Measurements from ENCODE around the gene TPRA1. TPM values are rescaled to one million over a fixed set of nuclear protein-coding genes. Genes with fewer than 3 reads are reported as not detected.

TPRA1 gene
- total RNA-seq, 1 donor: 40.6 TPM

GRCh38 chr3:127632035-127632820 is 41.7 kb upstream of the TPRA1 start:
- TF ChIP-seq CTCF (IDR thresholded peaks at IDR 0.05; ENCODE audit: insufficient read depth, low read depth, low read length): no peak
- no peak overlapping the region for H3K4me3 ChIP-seq (ENCODE audit: low read depth, low read length)
- DNase-seq (ENCODE audit: low read depth): no peak

- DNase-seq (ENCODE audit: low read depth): no peak
- no peak overlapping the region for H3K4me3 ChIP-seq (ENCODE audit: low read depth, low read length)
- TF ChIP-seq CTCF (IDR thresholded peaks at IDR 0.05; ENCODE audit: insufficient read depth, low read depth, low read length): no peak
Observed at GRCh38 chr3:127630811-127631714, 40.5 kb upstream of the TPRA1 start.

- no peak for DNase-seq (ENCODE audit: low read depth)
- peak overlapping the region; percentile 45 for H3K4me3 ChIP-seq (ENCODE audit: low read depth, low read length)
- TF ChIP-seq CTCF (IDR thresholded peaks at IDR 0.05; ENCODE audit: insufficient read depth, low read depth, low read length): no peak
Observed at GRCh38 chr3:127629467-127630403, 39.2 kb upstream of the TPRA1 start.

- no peak for TF ChIP-seq CTCF (IDR thresholded peaks at IDR 0.05; ENCODE audit: insufficient read depth, low read depth, low read length)
- DNase-seq (ENCODE audit: low read depth): peak; percentile 69
- H3K4me3 ChIP-seq (ENCODE audit: low read depth, low read length): peak within 1 kb of the TSS; percentile 45
Observed at GRCh38 chr3:127628788-127629466, 38.4 kb upstream of the TPRA1 start, which contains the start of gene PODXL2. PODXL2 (plus strand) TSS chr3:127629185; CDS start chr3:127629220, 35 bp downstream.

- TF ChIP-seq CTCF (IDR thresholded peaks at IDR 0.05; ENCODE audit: insufficient read depth, low read depth, low read length): no peak
- no peak overlapping the region for H3K4me3 ChIP-seq (ENCODE audit: low read depth, low read length)
- no peak for DNase-seq (ENCODE audit: low read depth)
Observed at GRCh38 chr3:127628426-127628787, 37.9 kb upstream of the TPRA1 start.

GRCh38 chr3:127625821-127626220 is 35.3 kb upstream of the TPRA1 start:
- DNase-seq (ENCODE audit: low read depth): no peak
- TF ChIP-seq CTCF (IDR thresholded peaks at IDR 0.05; ENCODE audit: insufficient read depth, low read depth, low read length): no peak
- H3K4me3 ChIP-seq (ENCODE audit: low read depth, low read length): no peak overlapping the region

Measured in fibroblast of villous mesenchyme (primary cell).